PC-9 (cell line): ENCODE measurements around the gene ASB1.

Experiments used
- EZH2 ChIP-seq: fragments of 200-600 bp; sonication (generic); IDR thresholded peaks from 2 replicates; pipeline ENCODE4 v1.8.0; 2017; ENCODE audit warnings: antibody characterized with exemption, low read depth
- TF ChIP-seq, protein P1 (sequence below): fragments of 200-600 bp; sonication (generic); conservative IDR thresholded peaks from 2 replicates; pipeline ENCODE4 v1.6.1; 2017; ENCODE audit warnings: mixed run types, antibody characterized with exemption, mild to moderate bottlenecking, moderate library complexity

DNA sequence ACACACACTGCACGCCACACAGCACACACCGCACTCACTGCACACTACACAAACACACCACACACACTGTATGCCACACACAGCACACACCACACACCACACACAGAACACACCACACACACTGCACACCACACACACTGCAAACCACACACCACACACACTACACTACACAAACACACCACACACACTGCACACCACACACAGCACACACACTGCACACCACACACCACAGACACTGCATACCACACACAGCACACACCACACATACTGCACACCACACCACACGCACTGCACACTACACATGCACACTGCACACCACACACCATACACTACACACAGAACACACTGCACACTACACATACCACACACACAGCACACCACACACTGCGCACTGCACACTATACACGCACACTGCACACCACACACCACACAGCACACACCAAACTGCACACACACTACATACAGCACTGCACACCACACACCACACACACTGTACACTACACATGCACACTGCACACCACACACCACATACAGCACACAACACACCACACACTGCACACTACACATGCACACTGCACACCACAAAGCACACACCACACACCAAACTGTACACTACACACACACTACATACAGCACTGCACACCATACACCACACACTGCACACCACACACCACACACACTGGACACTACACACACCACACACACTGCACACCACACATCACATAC lies 59.6 kb downstream of the ASB1 start:
- TF ChIP-seq, protein P1, sequence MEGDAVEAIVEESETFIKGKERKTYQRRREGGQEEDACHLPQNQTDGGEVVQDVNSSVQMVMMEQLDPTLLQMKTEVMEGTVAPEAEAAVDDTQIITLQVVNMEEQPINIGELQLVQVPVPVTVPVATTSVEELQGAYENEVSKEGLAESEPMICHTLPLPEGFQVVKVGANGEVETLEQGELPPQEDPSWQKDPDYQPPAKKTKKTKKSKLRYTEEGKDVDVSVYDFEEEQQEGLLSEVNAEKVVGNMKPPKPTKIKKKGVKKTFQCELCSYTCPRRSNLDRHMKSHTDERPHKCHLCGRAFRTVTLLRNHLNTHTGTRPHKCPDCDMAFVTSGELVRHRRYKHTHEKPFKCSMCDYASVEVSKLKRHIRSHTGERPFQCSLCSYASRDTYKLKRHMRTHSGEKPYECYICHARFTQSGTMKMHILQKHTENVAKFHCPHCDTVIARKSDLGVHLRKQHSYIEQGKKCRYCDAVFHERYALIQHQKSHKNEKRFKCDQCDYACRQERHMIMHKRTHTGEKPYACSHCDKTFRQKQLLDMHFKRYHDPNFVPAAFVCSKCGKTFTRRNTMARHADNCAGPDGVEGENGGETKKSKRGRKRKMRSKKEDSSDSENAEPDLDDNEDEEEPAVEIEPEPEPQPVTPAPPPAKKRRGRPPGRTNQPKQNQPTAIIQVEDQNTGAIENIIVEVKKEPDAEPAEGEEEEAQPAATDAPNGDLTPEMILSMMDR: no peak
- no peak for TF ChIP-seq EZH2
